ENCODE measurements around the gene AMFR. TPM values are rescaled to one million over a fixed set of nuclear protein-coding genes. Genes with fewer than 3 reads are reported as not detected.

AMFR gene
- total RNA-seq, 1 experiment from 2014 or later, result 31.7 TPM

GRCh38 chr16:56348168-56349085 lies 76.9 kb downstream of the AMFR start:
- no peaks in the 10 kb centered on the region for H3K9me3 Mint-ChIP-seq
- no peak overlapping the region for H3K4me3 Mint-ChIP-seq
- CTCF ChIA-PET, result interaction anchor here (0.8 to 1.9 kb wide), 7 partner anchors 8 to 427 kb away, joined by 3 to 20 read pairs (median 4); no protein-coding TSS in a partner anchor
- H3K36me3 Mint-ChIP-seq, result no peaks in the 10 kb centered on the region
- no peak for TF ChIP-seq TEAD1 (CRISPR knock-in tag; IDR thresholded peaks at IDR 0.05)
- TF ChIP-seq ZNF121 (CRISPR knock-in tag; IDR thresholded peaks at IDR 0.05), result no peak
- TF ChIP-seq TCF7 (CRISPR knock-in tag; IDR thresholded peaks at IDR 0.05; ENCODE audit: low read depth), result no peak
- TF ChIP-seq ZNF219 (CRISPR knock-in tag; IDR thresholded peaks at IDR 0.05; ENCODE audit: borderline replicate concordance), result no peak
- no peak for TF ChIP-seq MYBL2 (CRISPR knock-in tag; IDR thresholded peaks at IDR 0.05)
- no peak for TF ChIP-seq TP53 (CRISPR knock-in tag; IDR thresholded peaks at IDR 0.05)
- no peak for TF ChIP-seq CDX4 (CRISPR knock-in tag; IDR thresholded peaks at IDR 0.05; ENCODE audit: borderline replicate concordance)
- TF ChIP-seq PRRX2 (CRISPR knock-in tag; IDR thresholded peaks at IDR 0.05), result no peak
- TF ChIP-seq OVOL2 (CRISPR knock-in tag; IDR thresholded peaks at IDR 0.05; ENCODE audit: borderline replicate concordance), result no peak
- TF ChIP-seq, protein P1, sequence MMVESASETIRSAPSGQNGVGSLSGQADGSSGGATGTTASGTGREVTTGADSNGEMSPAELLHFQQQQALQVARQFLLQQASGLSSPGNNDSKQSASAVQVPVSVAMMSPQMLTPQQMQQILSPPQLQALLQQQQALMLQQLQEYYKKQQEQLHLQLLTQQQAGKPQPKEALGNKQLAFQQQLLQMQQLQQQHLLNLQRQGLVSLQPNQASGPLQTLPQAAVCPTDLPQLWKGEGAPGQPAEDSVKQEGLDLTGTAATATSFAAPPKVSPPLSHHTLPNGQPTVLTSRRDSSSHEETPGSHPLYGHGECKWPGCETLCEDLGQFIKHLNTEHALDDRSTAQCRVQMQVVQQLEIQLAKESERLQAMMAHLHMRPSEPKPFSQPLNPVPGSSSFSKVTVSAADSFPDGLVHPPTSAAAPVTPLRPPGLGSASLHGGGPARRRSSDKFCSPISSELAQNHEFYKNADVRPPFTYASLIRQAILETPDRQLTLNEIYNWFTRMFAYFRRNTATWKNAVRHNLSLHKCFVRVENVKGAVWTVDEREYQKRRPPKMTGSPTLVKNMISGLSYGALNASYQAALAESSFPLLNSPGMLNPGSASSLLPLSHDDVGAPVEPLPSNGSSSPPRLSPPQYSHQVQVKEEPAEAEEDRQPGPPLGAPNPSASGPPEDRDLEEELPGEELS (CRISPR knock-in tag; IDR thresholded peaks at IDR 0.05), result no peak
- TF ChIP-seq CREM (CRISPR knock-in tag; IDR thresholded peaks at IDR 0.05), result no peak
- TF ChIP-seq EMX1 (CRISPR knock-in tag; IDR thresholded peaks at IDR 0.05), result no peak
- TF ChIP-seq ATF1 (CRISPR knock-in tag; IDR thresholded peaks at IDR 0.05), result no peak
- TF ChIP-seq ATF6 (CRISPR knock-in tag; IDR thresholded peaks at IDR 0.05), result no peak
- no peak for TF ChIP-seq PREB (CRISPR knock-in tag; IDR thresholded peaks at IDR 0.05; ENCODE audit: borderline replicate concordance)
- TF ChIP-seq, protein P2, sequence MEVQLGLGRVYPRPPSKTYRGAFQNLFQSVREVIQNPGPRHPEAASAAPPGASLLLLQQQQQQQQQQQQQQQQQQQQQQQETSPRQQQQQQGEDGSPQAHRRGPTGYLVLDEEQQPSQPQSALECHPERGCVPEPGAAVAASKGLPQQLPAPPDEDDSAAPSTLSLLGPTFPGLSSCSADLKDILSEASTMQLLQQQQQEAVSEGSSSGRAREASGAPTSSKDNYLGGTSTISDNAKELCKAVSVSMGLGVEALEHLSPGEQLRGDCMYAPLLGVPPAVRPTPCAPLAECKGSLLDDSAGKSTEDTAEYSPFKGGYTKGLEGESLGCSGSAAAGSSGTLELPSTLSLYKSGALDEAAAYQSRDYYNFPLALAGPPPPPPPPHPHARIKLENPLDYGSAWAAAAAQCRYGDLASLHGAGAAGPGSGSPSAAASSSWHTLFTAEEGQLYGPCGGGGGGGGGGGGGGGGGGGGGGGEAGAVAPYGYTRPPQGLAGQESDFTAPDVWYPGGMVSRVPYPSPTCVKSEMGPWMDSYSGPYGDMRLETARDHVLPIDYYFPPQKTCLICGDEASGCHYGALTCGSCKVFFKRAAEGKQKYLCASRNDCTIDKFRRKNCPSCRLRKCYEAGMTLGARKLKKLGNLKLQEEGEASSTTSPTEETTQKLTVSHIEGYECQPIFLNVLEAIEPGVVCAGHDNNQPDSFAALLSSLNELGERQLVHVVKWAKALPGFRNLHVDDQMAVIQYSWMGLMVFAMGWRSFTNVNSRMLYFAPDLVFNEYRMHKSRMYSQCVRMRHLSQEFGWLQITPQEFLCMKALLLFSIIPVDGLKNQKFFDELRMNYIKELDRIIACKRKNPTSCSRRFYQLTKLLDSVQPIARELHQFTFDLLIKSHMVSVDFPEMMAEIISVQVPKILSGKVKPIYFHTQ (CRISPR knock-in tag; IDR thresholded peaks at IDR 0.05), result no peak
- no peak for TF ChIP-seq ZNF263 (CRISPR knock-in tag; IDR thresholded peaks at IDR 0.05; ENCODE audit: low read depth)
- TF ChIP-seq SOX15 (CRISPR knock-in tag; IDR thresholded peaks at IDR 0.05), result no peak
- TF ChIP-seq ZNF423 (CRISPR knock-in tag; IDR thresholded peaks at IDR 0.05), result no peak
- no peak for ATAC-seq
- POLR2A ChIA-PET, result no interaction called here
- H3K27me3 Mint-ChIP-seq (ENCODE audit: low read depth), result no peaks in the 10 kb centered on the region
- no peaks in the 10 kb centered on the region for H3K4me1 Mint-ChIP-seq
- DNase-seq (ENCODE audit: low spot score), result no peak
- H3K27ac Mint-ChIP-seq, result no peak overlapping the region

Measured in WTC11 (cell line).